Heart left ventricle (tissue), 13 donors: ENCODE results near the gene CECR2.

Experiments
- POLR2A ChIP-seq, 2 donors: fragments of 450-650 bp; IDR thresholded peaks; one replicate each; pipeline ENCODE4 v1.6.1; 2017; ENCODE audit warnings: antibody characterized with exemption in 2 of 2, mild to moderate bottlenecking in 2 of 2, moderate library complexity in 2 of 2
- TF ChIP-seq, protein P1 (sequence below), 12 donors: fragments of 200-600 bp; sonication (generic) in 4 of 12; IDR thresholded peaks; one replicate each; pipeline versions ENCODE4 v1.5.0 to v1.8.0; 2018 to 2022; ENCODE audit warnings: antibody characterized with exemption in 12 of 12, mild to moderate bottlenecking in 5 of 12
- donor health status: ischemic (EF 13 %, LVEDD 7.1; RV severe dilation, severe dysfunction).
- donor health status: DM: no; HTN: yes; CAD: no.
- donor health status: DM: no; HTN: no; CAD: no.
- donor health status: ischemic (EF 25% LVEDD 6.9; RV normal size, moderate dysfunction).
- donor health status: ischemic (EF 25% LVEDD 5.7; RV mildly dilated, moderate dysfunction).
- donor health status: ischemic (EF 35%, LVEDD 5.7; RV mildly dilated, moderate dysfunction).
- donor health status: nonischemic (EF 11% LVEDD 7.7; RV severe dilation, severe dysfunction).
- donor health status: DM: yes; HTN: yes; CAD: no.
- donor health status: PGD.
- donor health status: ischemic (EF 29% LVEDD 5.4; RV normal size, mild dysfunction).
- donor health status: nonischemic (EF 23%, LVEDD 6.1; RV moderate dilation, normal function).

DNA sequence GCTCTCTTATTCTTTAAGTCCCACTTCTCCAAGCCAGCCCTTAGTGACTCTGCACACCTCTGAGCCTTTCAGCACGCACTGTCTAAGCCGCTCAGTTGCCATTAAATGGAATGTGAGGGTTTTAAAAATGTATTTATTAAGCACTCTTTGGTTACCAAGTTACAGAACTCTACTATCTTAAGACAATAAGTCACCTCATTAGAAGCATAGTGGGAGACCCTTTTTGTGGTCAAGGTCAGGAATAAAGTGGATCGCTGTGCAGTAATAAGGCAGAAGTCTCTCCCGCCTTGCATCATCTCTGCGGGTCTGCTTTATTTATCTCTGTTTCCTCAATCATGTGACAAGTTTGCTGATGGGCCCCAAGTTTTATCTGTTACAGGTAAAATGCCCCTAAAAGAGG, 205.9 kb downstream of the CECR2 start:
- TF ChIP-seq, protein P1, sequence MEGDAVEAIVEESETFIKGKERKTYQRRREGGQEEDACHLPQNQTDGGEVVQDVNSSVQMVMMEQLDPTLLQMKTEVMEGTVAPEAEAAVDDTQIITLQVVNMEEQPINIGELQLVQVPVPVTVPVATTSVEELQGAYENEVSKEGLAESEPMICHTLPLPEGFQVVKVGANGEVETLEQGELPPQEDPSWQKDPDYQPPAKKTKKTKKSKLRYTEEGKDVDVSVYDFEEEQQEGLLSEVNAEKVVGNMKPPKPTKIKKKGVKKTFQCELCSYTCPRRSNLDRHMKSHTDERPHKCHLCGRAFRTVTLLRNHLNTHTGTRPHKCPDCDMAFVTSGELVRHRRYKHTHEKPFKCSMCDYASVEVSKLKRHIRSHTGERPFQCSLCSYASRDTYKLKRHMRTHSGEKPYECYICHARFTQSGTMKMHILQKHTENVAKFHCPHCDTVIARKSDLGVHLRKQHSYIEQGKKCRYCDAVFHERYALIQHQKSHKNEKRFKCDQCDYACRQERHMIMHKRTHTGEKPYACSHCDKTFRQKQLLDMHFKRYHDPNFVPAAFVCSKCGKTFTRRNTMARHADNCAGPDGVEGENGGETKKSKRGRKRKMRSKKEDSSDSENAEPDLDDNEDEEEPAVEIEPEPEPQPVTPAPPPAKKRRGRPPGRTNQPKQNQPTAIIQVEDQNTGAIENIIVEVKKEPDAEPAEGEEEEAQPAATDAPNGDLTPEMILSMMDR (IDR thresholded peaks at IDR 0.05): no peak
- no peak for TF ChIP-seq POLR2A (IDR thresholded peaks at IDR 0.05)
